Aorta (tissue), 5 donors: ENCODE measurements around the gene SNX9. TPM values are rescaled to one million over a fixed set of nuclear protein-coding genes. Genes with fewer than 3 reads are reported as not detected.
A peak's percentile ranks its signal among the peaks of the same experiment; 100 is the strongest.

ENCODE experiments used
- ATAC-seq: fragments of 200-7000 bp; cut with Tn5 transposase; one replicate; pipeline ENCODE4 v1.9.1; 2022; ENCODE audit warnings: moderate library complexity; ENCODE audit not compliant: low FRiP score
- DNase-seq, 2 donors: peaks; one replicate each; pipeline ENCODE4 v3.0.0-alpha.2; 2020
- H3K27ac ChIP-seq, 2 donors: one replicate each; pipeline ENCODE4 v1.5.1; 2013; ENCODE audit warnings: low read length in 2 of 2, mild to moderate bottlenecking in 2 of 2, moderate library complexity in 2 of 2, control low read depth in 1 of 2, inconsistent platforms in 1 of 2, low read depth in 1 of 2
- H3K27me3 ChIP-seq, 2 donors: one replicate each; pipeline ENCODE4 v1.6.1; 2013; ENCODE audit warnings: control low read depth in 1 of 2, low read length in 1 of 2, mild to moderate bottlenecking in 1 of 2, moderate library complexity in 1 of 2; ENCODE audit not compliant: insufficient read depth in 2 of 2, control insufficient read depth in 1 of 2
- H3K36me3 ChIP-seq, 2 donors: one replicate each; pipeline ENCODE4 v1.6.1; 2013; ENCODE audit warnings: control low read depth in 1 of 2, low read length in 1 of 2, mild to moderate bottlenecking in 1 of 2; ENCODE audit not compliant: insufficient read depth in 2 of 2, control insufficient read depth in 1 of 2
- H3K4me1 ChIP-seq, 2 donors: one replicate each; pipeline ENCODE4 v1.6.1; 2013; ENCODE audit warnings: low read length in 2 of 2, control low read depth in 1 of 2, mild to moderate bottlenecking in 1 of 2, moderate library complexity in 1 of 2; ENCODE audit not compliant: insufficient read depth in 2 of 2, control insufficient read depth in 1 of 2
- H3K4me3 ChIP-seq, 2 donors: one replicate each; pipeline ENCODE4 v1.5.1; 2013; ENCODE audit warnings: low read length in 2 of 2, control low read depth in 1 of 2, mild to moderate bottlenecking in 1 of 2
- H3K9me3 ChIP-seq: one replicate; pipeline ENCODE4 v1.6.1; 2013; ENCODE audit warnings: mild to moderate bottlenecking, low read length; ENCODE audit not compliant: control insufficient read depth
- WGBS, 2 donors: extraction: QIAGEN DNeasy Blood & Tissue Kit; methylation state at CpG; one replicate each; pipeline ENCODE4 v1.1.7; 2013; 5-methylcytosine and 5-hydroxymethylcytosine counted together
- intact Hi-C, 2 donors: fragments of 100-400 bp; cut with DNase I; formaldehyde crosslinking; loops; one replicate each; pipeline versions ENCODE4 v1.14.2 to v1.15.0; 2022
- polyA plus RNA-seq, 2 donors: library from polyadenylated mRNA; stranded (reverse); fragments of 200-250 nt; gene quantifications; one replicate each; pipeline ENCODE4 v1.2.3, GENCODE V29; 2013
- total RNA-seq, 2 donors: library from RNA; stranded (reverse); fragmentation: NEBNext Ultra II Directional; extraction: Animal tissue kit (Norgen Biotek cat#: 25700); gene quantifications; one replicate each; pipeline ENCODE4 v1.2.1, GENCODE V29; 2021
- donor health status: healthy with polysubstance abuse.
- donor health status: Bipolar disorder and iron deficiency.
- donor health status: DM: no; HTN: no; CAD: no.
- donor health status: DM: no; HTN: no; CAD: no.
- donor health status: DM: yes; HTN: yes; CAD: no.

The SNX9 gene
- total and polyA plus RNA-seq, 4 donors: 50.6 to 95.5 (median 82.1) TPM

DNA sequence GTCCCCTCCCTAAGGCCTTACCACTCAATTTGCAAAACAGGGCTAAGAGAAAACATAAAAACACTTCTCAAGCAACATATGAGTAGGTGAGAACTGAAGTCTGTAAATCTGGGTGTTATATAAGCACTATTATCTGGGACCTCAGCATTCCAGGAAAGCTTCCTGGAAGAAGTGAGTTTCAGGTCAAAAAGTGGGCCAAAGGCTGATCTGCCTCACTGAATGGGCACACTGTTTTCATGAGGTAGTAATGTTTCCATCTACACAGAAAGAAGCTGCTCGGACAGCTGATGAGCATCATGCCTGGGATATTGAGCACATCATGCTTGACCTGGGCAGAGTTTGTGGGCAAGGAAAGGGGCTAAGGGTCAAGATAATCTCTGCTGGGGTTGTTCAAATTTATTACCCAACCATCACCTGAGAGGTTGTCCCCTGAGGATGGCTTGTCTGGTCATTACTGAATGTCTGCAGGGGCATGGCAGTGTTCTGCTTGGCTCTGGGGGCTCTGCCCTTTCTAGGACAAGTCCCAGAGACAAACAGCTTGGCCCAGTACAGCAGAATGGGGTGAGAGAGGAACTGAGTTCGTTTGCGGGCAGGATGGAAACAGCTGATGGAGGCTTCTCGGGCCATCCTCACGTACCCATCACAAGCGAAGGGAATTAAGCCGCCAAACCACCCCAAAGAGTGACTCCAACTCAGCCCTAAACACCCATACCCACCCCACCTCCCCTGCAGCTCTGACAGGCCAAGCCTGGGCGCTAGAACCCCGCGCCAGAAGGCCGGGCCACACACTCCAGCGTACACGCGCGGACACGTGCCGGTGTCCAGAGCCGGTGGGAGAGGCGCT, 157.5 kb downstream of the SNX9 start:
- DNase-seq (no peak), ATAC-seq (peak; percentile 36)
- H3K9me3 ChIP-seq: no peaks in the 10 kb centered on the region
- no peaks in the 10 kb centered on the region for H3K4me1 ChIP-seq
- 49 to 50% methylated on average over 19 of the region's 19 CpGs for WGBS, 2 donors
- no peaks in the 10 kb centered on the region for H3K36me3 ChIP-seq
- H3K4me3 ChIP-seq: no peak overlapping the region
- peak overlapping the region in 1 of 2 donors; percentile 49 for H3K27ac ChIP-seq
- intact Hi-C loops: loop anchor here in 1 of 2 donors (2.0 to 5.0 kb wide), 2 partner anchors 42 to 90 kb away; no protein-coding TSS in a partner anchor
- no peaks in the 10 kb centered on the region for H3K27me3 ChIP-seq

- intact Hi-C loops: loop anchor here in 1 of 2 donors (2.0 to 5.0 kb wide), 2 partner anchors 41 to 90 kb away; no protein-coding TSS in a partner anchor
- H3K4me3 ChIP-seq: peak overlapping the region; percentile 93 to 95
- DNase-seq (no peak), ATAC-seq (no peak)
- no peaks in the 10 kb centered on the region for H3K27me3 ChIP-seq
- H3K27ac ChIP-seq: peak overlapping the region in 1 of 2 donors; percentile 49
- H3K36me3 ChIP-seq: no peaks in the 10 kb centered on the region
- H3K4me1 ChIP-seq: no peaks in the 10 kb centered on the region
- WGBS, 2 donors: 9 to 15% methylated on average over 24 of the region's 24 CpGs
- no peaks in the 10 kb centered on the region for H3K9me3 ChIP-seq
Observed at GRCh38 chr6:157981132-157981394, 158.0 kb downstream of the SNX9 start.

DNA sequence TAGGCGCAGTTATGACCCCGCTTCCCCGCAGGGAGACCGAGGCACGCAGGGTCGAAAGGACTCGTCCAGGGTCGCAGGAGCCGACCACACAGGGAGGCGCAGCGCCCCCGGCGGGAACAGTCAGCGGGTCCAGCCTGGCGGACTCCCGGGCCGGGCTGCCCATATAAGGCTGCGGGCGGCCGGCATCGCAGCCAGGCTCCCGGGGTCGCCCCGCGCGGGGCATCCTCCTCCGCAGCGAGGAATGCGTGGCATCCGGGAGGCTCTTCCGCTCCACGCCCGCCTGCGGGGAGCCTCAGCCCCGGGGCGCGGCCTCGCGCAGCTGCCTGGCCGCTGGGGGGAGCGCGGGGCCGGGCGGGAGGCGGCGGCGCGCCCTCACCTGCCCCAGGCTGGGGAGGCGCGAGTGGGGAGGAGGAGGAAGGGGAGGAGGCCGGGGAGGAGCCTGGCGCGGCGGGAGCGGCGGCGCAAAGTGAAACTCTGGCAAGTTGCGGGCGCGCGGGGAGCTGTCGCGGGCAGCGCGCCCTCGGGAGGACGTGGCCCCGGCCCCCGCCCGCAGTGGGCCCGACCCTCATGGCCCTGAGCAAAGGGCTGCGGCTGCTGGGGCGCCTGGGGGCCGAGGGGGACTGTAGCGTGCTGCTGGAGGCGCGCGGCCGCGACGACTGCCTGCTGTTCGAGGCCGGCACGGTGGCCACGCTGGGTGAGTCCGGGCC, 158.5 kb downstream of the SNX9 start, which contains the start of gene SYNJ2:
SYNJ2 (plus strand) TSS at position 469 of the 707 bp plus-strand sequence; CDS start at position 568, 99 bp downstream.
- intact Hi-C loops: loop anchor here (2.0 to 5.0 kb wide), 3 partner anchors 17 to 89 kb away; no protein-coding TSS in a partner anchor
- H3K9me3 ChIP-seq: no peaks in the 10 kb centered on the region
- ATAC-seq (peak; percentile 85), DNase-seq (peak; percentile 85 to 94)
- H3K27ac ChIP-seq: peak within 1 kb of the TSS in 1 of 2 donors; percentile 52
- H3K4me1 ChIP-seq: no peaks in the 10 kb centered on the region
- H3K27me3 ChIP-seq: no peaks in the 10 kb centered on the region
- peak within 1 kb of the TSS; percentile 93 to 95 for H3K4me3 ChIP-seq
- WGBS, 2 donors: 1% methylated on average over 59 to 86 of the region's 86 CpGs
- H3K36me3 ChIP-seq: no peaks in the 10 kb centered on the region

DNA sequence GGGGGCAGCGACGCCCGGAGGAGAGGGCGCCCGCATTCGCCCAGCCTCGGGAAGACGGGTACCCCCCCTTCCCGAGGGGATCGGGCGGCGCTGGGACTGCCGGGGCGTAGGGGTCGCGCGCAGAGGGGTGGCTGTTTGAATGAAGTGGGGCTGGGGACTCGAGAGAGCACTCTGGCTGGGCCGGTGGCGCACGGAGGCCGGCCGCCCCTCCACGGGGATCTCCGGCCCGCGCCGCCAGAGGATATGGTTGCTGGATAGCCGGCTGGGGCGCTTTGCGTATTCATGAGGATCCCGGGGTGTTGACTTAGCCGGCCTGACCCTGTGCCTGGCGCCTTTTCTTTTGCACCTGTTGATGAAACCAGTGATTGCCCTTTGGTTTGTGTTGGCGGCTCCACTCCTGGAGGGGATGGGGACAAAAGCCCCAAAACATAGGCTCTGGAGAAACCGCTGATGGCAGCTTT, 159.1 kb downstream of the SNX9 start:
- ATAC-seq (peak; percentile 6), DNase-seq (peak in 1 of 2 donors; percentile 82)
- Histone ChIP-seq H3K4me3 (peak overlapping the region; percentile 93 to 95), H3K36me3 (no peaks in the 10 kb centered on the region), H3K27me3 (no peaks in the 10 kb centered on the region), H3K9me3 (no peaks in the 10 kb centered on the region), H3K4me1 (no peaks in the 10 kb centered on the region), H3K27ac (peak overlapping the region in 1 of 2 donors; percentile 52)
- intact Hi-C loops: loop anchor here (2.0 to 5.0 kb wide), 3 partner anchors 17 to 89 kb away; no protein-coding TSS in a partner anchor
- WGBS, 2 donors: 1% methylated on average over 21 to 36 of the region's 36 CpGs

DNA sequence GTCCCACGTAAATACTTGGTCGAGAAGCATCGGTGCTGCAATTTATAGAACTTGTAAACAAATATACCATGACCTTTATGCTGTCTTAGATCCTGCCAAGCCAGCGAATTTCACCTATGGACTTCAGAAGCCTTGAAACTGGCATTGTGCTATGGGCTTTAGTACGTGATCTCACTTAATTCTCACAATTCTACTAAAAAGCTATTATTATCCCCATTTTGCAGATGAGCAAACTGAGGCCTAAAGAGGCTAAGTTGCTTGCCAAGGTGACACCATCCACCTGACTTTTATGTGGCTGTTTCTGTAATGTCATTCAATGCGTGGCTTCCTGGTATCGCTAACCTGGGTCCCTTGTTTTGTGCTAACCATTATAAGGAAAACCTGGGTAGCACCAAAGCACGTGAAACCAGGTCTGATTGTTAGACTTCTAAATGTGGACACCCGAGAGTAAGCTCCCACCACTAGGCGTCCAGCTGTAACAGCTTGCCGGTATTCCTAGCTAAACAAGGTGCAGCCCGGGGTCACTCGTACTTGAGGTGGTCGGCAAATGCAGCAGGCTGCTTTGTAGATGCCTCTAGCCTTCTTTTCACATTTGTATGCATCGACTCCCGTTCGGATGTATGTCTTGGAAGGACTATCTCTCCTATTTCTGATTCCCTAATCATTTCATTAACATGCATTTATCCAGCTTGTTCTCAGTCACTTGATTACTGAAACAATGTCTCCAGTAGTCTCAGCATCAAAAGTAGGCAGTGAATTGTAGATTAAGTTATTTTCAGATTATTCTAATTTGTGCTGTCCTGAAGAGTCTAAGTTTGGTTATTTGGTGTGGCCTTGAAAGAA, 159.7 kb downstream of the SNX9 start:
- intact Hi-C loops: loop anchor here (2.0 to 5.0 kb wide), 3 partner anchors 16 to 88 kb away; no protein-coding TSS in a partner anchor

GRCh38 chr6:157983406-157984119, 160.5 kb downstream of the SNX9 start:
- H3K36me3 ChIP-seq: no peaks in the 10 kb centered on the region
- H3K4me3 ChIP-seq: no peak overlapping the region
- WGBS, 2 donors: 54% methylated on average over 9 of the region's 9 CpGs
- intact Hi-C loops: loop anchor here (2.0 to 5.0 kb wide), 3 partner anchors 15 to 87 kb away; no protein-coding TSS in a partner anchor
- ATAC-seq (no peak), DNase-seq (no peak)
- H3K27ac ChIP-seq: no peak overlapping the region
- H3K9me3 ChIP-seq: no peaks in the 10 kb centered on the region
- no peaks in the 10 kb centered on the region for H3K4me1 ChIP-seq
- H3K27me3 ChIP-seq: no peaks in the 10 kb centered on the region

More for the DNA sequence above, 159.7 kb downstream of the SNX9 start:
- 19 to 20% methylated on average over 17 of the region's 17 CpGs for WGBS, 2 donors
- H3K9me3 ChIP-seq: no peaks in the 10 kb centered on the region
- no peaks in the 10 kb centered on the region for H3K36me3 ChIP-seq
- no peak overlapping the region for H3K27ac ChIP-seq
- H3K4me1 ChIP-seq: no peaks in the 10 kb centered on the region
- ATAC-seq (no peak), DNase-seq (no peak)
- H3K27me3 ChIP-seq: no peaks in the 10 kb centered on the region
- peak overlapping the region; percentile 93 to 95 for H3K4me3 ChIP-seq

GRCh38 chr6:157984128-157984527, 161.1 kb downstream of the SNX9 start:
- 72 to 74% methylated on average over 4 of the region's 4 CpGs for WGBS, 2 donors
- Histone ChIP-seq H3K27me3 (no peaks in the 10 kb centered on the region), H3K4me3 (no peak overlapping the region), H3K27ac (no peak overlapping the region), H3K9me3 (no peaks in the 10 kb centered on the region), H3K4me1 (no peaks in the 10 kb centered on the region), H3K36me3 (no peaks in the 10 kb centered on the region)
- ATAC-seq (no peak), DNase-seq (no peak)
- intact Hi-C loops: loop anchor here in 1 of 2 donors (5.0 kb wide), 1 partner anchor 38 kb away; no protein-coding TSS in a partner anchor
